PC-3 (cell line): ENCODE results near the gene TKTL2.

ENCODE experiments used
- EZH2 ChIP-seq: fragments of 300-600 bp; sonication (generic); IDR thresholded peaks from one replicate; pipeline ENCODE4 v1.6.1; 2017; ENCODE audit warnings: antibody characterized with exemption, mild to moderate bottlenecking, low read length; ENCODE audit not compliant: unreplicated experiment
- EZH2phosphoT487 ChIP-seq: fragments of 300-600 bp; sonication (generic); IDR thresholded peaks from 2 replicates; pipeline ENCODE4 v1.6.1; 2018; ENCODE audit warnings: mild to moderate bottlenecking, antibody characterized with exemption, low read length, borderline replicate concordance
- TF ChIP-seq, protein P1 (sequence below): fragments of 300-600 bp; sonication (generic); conservative IDR thresholded peaks from 2 replicates; pipeline ENCODE4 v1.5.1; 2017; ENCODE audit warnings: antibody characterized with exemption, low read depth, mild to moderate bottlenecking, low read length

DNA sequence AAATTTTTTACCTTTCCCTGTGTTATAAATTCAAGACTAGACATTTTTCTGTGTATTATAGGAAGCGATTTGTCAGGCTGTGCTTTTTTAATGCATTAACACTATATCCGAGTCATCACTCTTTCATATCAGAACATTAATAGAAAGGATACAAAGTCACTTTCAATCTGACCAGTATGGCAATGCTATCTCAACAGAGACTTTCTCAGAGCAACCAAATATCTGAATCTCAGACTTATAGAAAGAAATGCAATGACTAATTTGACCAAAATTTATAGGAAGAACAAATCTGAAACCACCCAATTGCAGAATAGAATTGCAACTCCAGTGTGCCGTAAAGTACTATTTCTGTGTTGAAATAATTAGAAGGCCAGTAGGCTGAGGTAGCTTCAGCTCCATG lies 473 bp upstream of the TKTL2 start:
- TF ChIP-seq, protein P1, sequence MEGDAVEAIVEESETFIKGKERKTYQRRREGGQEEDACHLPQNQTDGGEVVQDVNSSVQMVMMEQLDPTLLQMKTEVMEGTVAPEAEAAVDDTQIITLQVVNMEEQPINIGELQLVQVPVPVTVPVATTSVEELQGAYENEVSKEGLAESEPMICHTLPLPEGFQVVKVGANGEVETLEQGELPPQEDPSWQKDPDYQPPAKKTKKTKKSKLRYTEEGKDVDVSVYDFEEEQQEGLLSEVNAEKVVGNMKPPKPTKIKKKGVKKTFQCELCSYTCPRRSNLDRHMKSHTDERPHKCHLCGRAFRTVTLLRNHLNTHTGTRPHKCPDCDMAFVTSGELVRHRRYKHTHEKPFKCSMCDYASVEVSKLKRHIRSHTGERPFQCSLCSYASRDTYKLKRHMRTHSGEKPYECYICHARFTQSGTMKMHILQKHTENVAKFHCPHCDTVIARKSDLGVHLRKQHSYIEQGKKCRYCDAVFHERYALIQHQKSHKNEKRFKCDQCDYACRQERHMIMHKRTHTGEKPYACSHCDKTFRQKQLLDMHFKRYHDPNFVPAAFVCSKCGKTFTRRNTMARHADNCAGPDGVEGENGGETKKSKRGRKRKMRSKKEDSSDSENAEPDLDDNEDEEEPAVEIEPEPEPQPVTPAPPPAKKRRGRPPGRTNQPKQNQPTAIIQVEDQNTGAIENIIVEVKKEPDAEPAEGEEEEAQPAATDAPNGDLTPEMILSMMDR: no peak
- TF ChIP-seq EZH2 (no peak), EZH2phosphoT487 (no peak)
